K562 (cell line): ENCODE measurements around the gene MTG1. TPM values are rescaled to one million over a fixed set of nuclear protein-coding genes. Genes with fewer than 3 reads are reported as not detected.

Source experiments
- ATAC-seq: fragments of 200-7000 bp; cut with Tn5 transposase; 3 replicates; pipeline ENCODE4 v1.9.1; 2020; ENCODE audit warnings: moderate library complexity
- BruUV-seq: library from RNA; stranded (reverse); fragments of 400-500 nt; replicated peaks from 2 replicates; lab custom pipeline; 2021; lab: Mats Ljungman, UMichigan
- CTCF ChIA-PET: fragments of 300-600 bp; formaldehyde crosslinking; extraction: SDS; loops from one replicate; lab custom pipeline; 2021; ENCODE audit warnings: low intra/inter-chr PET ratio; lab: Yijun Ruan, JAX
- POLR2A ChIA-PET: fragments of 300-600, 350-650 bp; sonication (Branson Sonifier 250); formaldehyde crosslinking; extraction: SDS; loops from one replicate; lab custom pipeline; 2021; ENCODE audit warnings: antibody characterized with exemption, inconsistent platforms; lab: Yijun Ruan, JAX
- DNase-seq, 4 experiments: peaks; one replicate each; pipeline versions ENCODE4 v3.0.0 to v3.0.0-alpha.2; 2011 to 2018; ENCODE audit warnings: low spot score in 3 of 4, mixed read lengths in 3 of 4; ENCODE audit errors: extremely low read depth in 1 of 4
- FAIRE-seq: peaks from 2 replicates; lab custom pipeline; 2011; peaks lifted over from hg19 to GRCh38; lab: Jason Lieb, UNC
- H2AFZ ChIP-seq: 2 replicates; pipeline ENCODE4 v1.6.0; 2011; ENCODE audit warnings: low read depth, low read length, control low read depth, inconsistent platforms
- H3K27ac ChIP-seq: fragments of 200-600 bp; 3 replicates; pipeline ENCODE4 v1.8.0; 2011; ENCODE audit warnings: low read depth, mild to moderate bottlenecking, control low read depth, inconsistent platforms, low read length, moderate library complexity, mixed read lengths; ENCODE audit errors: extremely low read depth
- H3K27me3 ChIP-seq, 2 experiments: fragments of 300-600 bp in 1 of 2; 2 replicates in 1 of 2; 3 replicates in 1 of 2; pipeline versions ENCODE4 v1.6.0 to v1.8.0; 2011; ENCODE audit warnings: inconsistent platforms in 2 of 2, low read length in 2 of 2, mild to moderate bottlenecking in 1 of 2, mixed read lengths in 1 of 2, moderate library complexity in 1 of 2; ENCODE audit not compliant: control insufficient read depth in 2 of 2, insufficient read depth in 2 of 2
- H3K36me3 ChIP-seq: fragments of 300-600 bp; 3 replicates; pipeline ENCODE4 v1.8.0; 2011; ENCODE audit warnings: mild to moderate bottlenecking, low read length, inconsistent platforms; ENCODE audit not compliant: control insufficient read depth, insufficient read depth
- H3K4me1 ChIP-seq, 2 experiments: fragments of 200-600 bp in 1 of 2; replicated peaks in 1 of 2; 2 replicates in 1 of 2; 3 replicates in 1 of 2; pipeline versions ENCODE4 v1.5.1 to v1.8.0; 2011; ENCODE audit warnings: inconsistent platforms in 2 of 2, low read length in 2 of 2, mild to moderate bottlenecking in 1 of 2, mixed read lengths in 1 of 2, moderate library complexity in 1 of 2; ENCODE audit not compliant: control insufficient read depth in 2 of 2, insufficient read depth in 2 of 2
- H3K4me2 ChIP-seq: 2 replicates; pipeline ENCODE4 v1.6.1; 2011; ENCODE audit warnings: low read length, control low read depth, inconsistent platforms, mixed read lengths; ENCODE audit not compliant: insufficient read depth
- H3K4me3 ChIP-seq: fragments of 200-600 bp; sonication (generic), shearing (Covaris generic); 2 replicates; pipeline ENCODE4 v1.5.1; 2016; ENCODE audit warnings: control low read depth, inconsistent platforms
- H3K79me2 ChIP-seq: fragments of 200-600 bp; 3 replicates; pipeline ENCODE4 v1.8.0; 2011; ENCODE audit warnings: low read length, inconsistent platforms; ENCODE audit not compliant: control insufficient read depth, insufficient read depth
- H3K9ac ChIP-seq, 2 experiments: 2 replicates each; pipeline versions ENCODE4 v1.6.0 to v1.6.1; 2011; ENCODE audit warnings: low read depth in 2 of 2, low read length in 2 of 2, control low read depth in 1 of 2, inconsistent platforms in 1 of 2, mild to moderate bottlenecking in 1 of 2, mixed read lengths in 1 of 2; ENCODE audit not compliant: insufficient read depth in 1 of 2
- H3K9me1 ChIP-seq: one replicate; pipeline ENCODE4 v1.6.0; 2011; ENCODE audit warnings: inconsistent platforms, mild to moderate bottlenecking, low read length, moderate library complexity; ENCODE audit not compliant: control insufficient read depth, insufficient read depth
- H3K9me3 ChIP-seq: replicated peaks from 2 replicates; pipeline ENCODE4 v1.5.1; 2011; ENCODE audit warnings: low read depth, low read length, inconsistent platforms; ENCODE audit not compliant: control insufficient read depth, insufficient read depth
- H4K20me1 ChIP-seq: replicated peaks from 2 replicates; pipeline ENCODE4 v1.6.1; 2011; ENCODE audit warnings: low read length, inconsistent platforms, mixed read lengths; ENCODE audit not compliant: control insufficient read depth, insufficient read depth
- BRF2 ChIP-seq: IDR thresholded peaks from 3 replicates; pipeline ENCODE4 v1.6.1; 2011; ENCODE audit warnings: borderline replicate concordance, mild to moderate bottlenecking; ENCODE audit not compliant: insufficient read length, insufficient read depth
- CBFB ChIP-seq: sonication (generic); formaldehyde crosslinking; IDR thresholded peaks from 2 replicates; pipeline ENCODE4 v1.4.0; 2020; ENCODE audit warnings: mild to moderate bottlenecking, missing genetic modification reagents
- CBX1 ChIP-seq: sonication (generic); IDR thresholded peaks from 2 replicates; pipeline ENCODE4 v1.6.1; 2016; ENCODE audit warnings: antibody characterized with exemption, low read depth, mild to moderate bottlenecking
- CREBBP ChIP-seq: IDR thresholded peaks from one replicate; pipeline ENCODE4 v1.6.1; 2012; ENCODE audit warnings: low read depth, mild to moderate bottlenecking, control low read depth, inconsistent platforms, low read length
- EP400 ChIP-seq: fragments of 450-650 bp; IDR thresholded peaks from 2 replicates; pipeline ENCODE4 v1.6.1; 2017; ENCODE audit warnings: antibody characterized with exemption, mild to moderate bottlenecking, moderate library complexity
- HIVEP1 ChIP-seq: fragments of 250-450 bp; sonication (Bioruptor Pico); IDR thresholded peaks from 2 replicates; pipeline ENCODE4 v1.4.0; 2020; ENCODE audit warnings: mild to moderate bottlenecking
- PHTF2 ChIP-seq: fragments of 250-450 bp; sonication (Bioruptor Pico); IDR thresholded peaks from 2 replicates; pipeline ENCODE4 v1.5.0; 2021; ENCODE audit warnings: mild to moderate bottlenecking
- PTTG1 ChIP-seq: fragments of 450-650 bp; IDR thresholded peaks from 2 replicates; pipeline ENCODE4 v1.6.1; 2016; ENCODE audit warnings: low read depth, mild to moderate bottlenecking, missing genetic modification characterization, missing compliant biosample characterization
- TRIM25 ChIP-seq: fragments of 450-650 bp; IDR thresholded peaks from 2 replicates; pipeline ENCODE4 v1.7.0; 2016; ENCODE audit warnings: borderline replicate concordance
- USF1 ChIP-seq: sonication (generic); formaldehyde crosslinking; IDR thresholded peaks from 2 replicates; pipeline ENCODE4 v1.9.0; 2022; ENCODE audit warnings: mild to moderate bottlenecking, missing genetic modification reagents
- ZNF280B ChIP-seq: fragments of 250-450 bp; sonication (Bioruptor Pico); IDR thresholded peaks from 2 replicates; pipeline ENCODE4 v1.5.1; 2021; ENCODE audit warnings: mild to moderate bottlenecking
- WGBS: fragments of 100-300 bp; shearing (Covaris generic); methylation state at CpG from one replicate; pipeline ENCODE4 v1.1.6; 2016; ENCODE audit warnings: low coverage, mixed read lengths; ENCODE audit not compliant: insufficient coverage; ENCODE audit errors: missing lambda C conversion rate; 5-methylcytosine and 5-hydroxymethylcytosine counted together
- in situ Hi-C: fragments of 300-500 bp; cut with MboI; formaldehyde crosslinking; loops from 4 replicates; pipeline ENCODE4 v1.15.0; 2018; ENCODE audit warnings: inconsistent platforms, mixed read lengths
- intact Hi-C: fragments of 100-400 bp; cut with micrococcal nuclease; formaldehyde crosslinking; loops from 2 replicates; pipeline ENCODE4 v1.14.2; 2022
- polyA plus RNA-seq, 8 experiments: library from polyadenylated mRNA; depleted of rRNA in 4 of 8; stranded (reverse) in 5 of 8; unstranded in 3 of 8; fragments of >200 nt; fragmentation: Nextera tagmentation in 2 of 8; fragmentation: Illumina TruSeq in 1 of 8; extraction: Ambion mirVana in 2 of 8; extraction: Trizol in 1 of 8; gene quantifications; 2 replicates each; pipeline versions ENCODE4 v1.2.1 to v1.2.3, GENCODE V29; 2011 to 2014; ENCODE audit warnings: inconsistent platforms in 1 of 8, missing spikeins in 1 of 8
- total RNA-seq, 7 experiments: library from RNA; depleted of rRNA in 6 of 7; stranded (reverse); fragments of >200 nt in 6 of 7; fragmentation: Illumina TruSeq in 2 of 7; extraction: Trizol in 2 of 7; gene quantifications; 2 replicates each; pipeline versions ENCODE4 v1.2.1 to v1.2.3, GENCODE V29; 2011 to 2021; ENCODE audit warnings: low replicate concordance in 1 of 7

Gene MTG1
- total and polyA plus RNA-seq, 9 of the 15 experiments (the other 6 are each of a cell fraction or from before 2014, with no cell fraction given), result 2.8 to 28.2 (median 15.4) TPM

GRCh38 chr10:133455196-133455595, 61.2 kb downstream of the MTG1 start:
- H3K9me1 ChIP-seq, result no peaks in the 10 kb centered on the region
- ChIA-PET CTCF (no interaction called here), POLR2A (no interaction called here)
- intact Hi-C loops, result no loop called here
- BruUV-seq, result no TSS peak
- H3K4me1 ChIP-seq, result peaks cover 0 to 34% of the 10 kb centered on the region in 2 experiments; a peak in 2 of 5 replicates
- DNase-seq (no peak), ATAC-seq (no peak), FAIRE-seq (no peak)
- no peak for TF ChIP-seq PTTG1 (tag)
- no peak for TF ChIP-seq TRIM25
- TF ChIP-seq ZNF280B (CRISPR knock-in tag), result no peak
- TF ChIP-seq BRF2, result no peak
- TF ChIP-seq PHTF2 (CRISPR knock-in tag), result no peak
- TF ChIP-seq CREBBP, result no peak
- TF ChIP-seq USF1 (CRISPR knock-in tag), result no peak
- no peak for TF ChIP-seq EP400
- TF ChIP-seq HIVEP1 (CRISPR knock-in tag), result no peak
- no peak for TF ChIP-seq CBFB
- no peak for TF ChIP-seq CBX1
- 2% methylated on average over 5 of the region's 5 CpGs for WGBS
- H3K27me3 ChIP-seq, result peaks cover 0 to 40% of the 10 kb centered on the region in 2 experiments; a peak in 2 of 5 replicates
- no peak overlapping the region for H3K27ac ChIP-seq
- no peaks in the 10 kb centered on the region for H3K36me3 ChIP-seq
- H3K9me3 ChIP-seq, result no peaks in the 10 kb centered on the region
- in situ Hi-C loops, result no loop called here
- H4K20me1 ChIP-seq, result no peaks in the 10 kb centered on the region
- H3K9ac ChIP-seq, result no peak overlapping the region
- no peak overlapping the region for H2AFZ ChIP-seq
- no peaks in the 10 kb centered on the region; the same call in 2 of the 3 replicates for H3K79me2 ChIP-seq
- H3K4me3 ChIP-seq, result no peak overlapping the region
- peak overlapping the region; percentile 8; the same call in 1 of the 2 replicates for H3K4me2 ChIP-seq
